ENCODE data around the gene MT1G.

GRCh38 chr16:56667581-56668571 is at the start of gene MT1G:
- no peak for TF ChIP-seq CTCF (conservative IDR thresholded peaks at IDR 0.05; ENCODE audit: low read depth in 2 of 2)
- peak; percentile 22 for TF ChIP-seq EZH2 (IDR thresholded peaks at IDR 0.05; ENCODE audit: low read depth, unreplicated experiment)
- peak; percentile 89 for TF ChIP-seq POLR2AphosphoS5 (IDR thresholded peaks at IDR 0.05; ENCODE audit: low read depth)
- no peak for TF ChIP-seq CREB1 (CRISPR knock-in tag; IDR thresholded peaks at IDR 0.05; ENCODE audit: low read depth)
- TF ChIP-seq REST (IDR thresholded peaks at IDR 0.05; ENCODE audit: unreplicated experiment), result no peak
- no peak for TF ChIP-seq JUNB (IDR thresholded peaks at IDR 0.05; ENCODE audit: unreplicated experiment)

Data from GM23338 (cell line).